ENCODE data around the gene ANO10. TPM values are rescaled to one million over a fixed set of nuclear protein-coding genes. Genes with fewer than 3 reads are reported as not detected.
A peak's percentile ranks its signal among the peaks of the same experiment; 100 is the strongest.

ANO10 gene
- total RNA-seq, 1 experiment from 2014 or later: 15.0 TPM

- H3K36me3 Mint-ChIP-seq (ENCODE audit: insufficient read depth, unreplicated experiment): no peaks in the 10 kb centered on the region
- no peak overlapping the region for H3K4me3 Mint-ChIP-seq (ENCODE audit: unreplicated experiment)
- no peak overlapping the region for H3K27ac Mint-ChIP-seq (ENCODE audit: low read depth, unreplicated experiment)
- peak; percentile 37 for DNase-seq (ENCODE audit: unreplicated experiment)
- CTCF ChIA-PET: interaction anchor here (0.6 to 5.3 kb wide), 38 partner anchors 8 to 1078 kb away, joined by 3 to 98 read pairs (median 4); no protein-coding TSS in a partner anchor
- H3K27me3 Mint-ChIP-seq (ENCODE audit: insufficient read depth, unreplicated experiment): no peaks in the 10 kb centered on the region
- TF ChIP-seq CTCF (IDR thresholded peaks at IDR 0.05; ENCODE audit: unreplicated experiment): peak; percentile 51
- intact Hi-C loops (cut with micrococcal nuclease): loop anchor here (1.0 to 5.0 kb wide), 3 partner anchors 280 to 541 kb away; no protein-coding TSS in a partner anchor
- POLR2A ChIA-PET: interaction anchor here (0.6 to 1.9 kb wide), 2 partner anchors 323 to 341 kb away, joined by 3 to 6 read pairs; no protein-coding TSS in a partner anchor
- no TSS peak for BruUV-seq (replicated peaks)
- no peaks in the 10 kb centered on the region for H3K9me3 Mint-ChIP-seq (ENCODE audit: unreplicated experiment)
- peaks cover 4% of the 10 kb centered on the region for H3K4me1 Mint-ChIP-seq (ENCODE audit: insufficient read depth, unreplicated experiment)
Observed at GRCh38 chr3:43503067-43503728, 118.6 kb downstream of the ANO10 start.

- CTCF ChIA-PET: interaction anchor here (0.7 to 1.4 kb wide), 2 partner anchors 338 to 654 kb away, joined by 3 to 7 read pairs; no protein-coding TSS in a partner anchor
- Mint-ChIP-seq H3K27me3 (ENCODE audit: insufficient read depth, unreplicated experiment) (no peaks in the 10 kb centered on the region), H3K27ac (ENCODE audit: low read depth, unreplicated experiment) (no peak overlapping the region), H3K4me1 (ENCODE audit: insufficient read depth, unreplicated experiment) (peaks cover 18% of the 10 kb centered on the region), H3K4me3 (ENCODE audit: unreplicated experiment) (no peak overlapping the region), H3K36me3 (ENCODE audit: insufficient read depth, unreplicated experiment) (no peaks in the 10 kb centered on the region), H3K9me3 (ENCODE audit: unreplicated experiment) (no peaks in the 10 kb centered on the region)
- POLR2A ChIA-PET: interaction anchor here (0.6 kb wide), 1 partner anchor 54 kb away, joined by 3 read pairs; no protein-coding TSS in a partner anchor
- BruUV-seq (replicated peaks): no TSS peak
- TF ChIP-seq CTCF (IDR thresholded peaks at IDR 0.05; ENCODE audit: unreplicated experiment): no peak
- intact Hi-C loops (cut with micrococcal nuclease): loop anchor here (5.0 to 10.0 kb wide), 2 partner anchors 124 to 212 kb away; partner anchors contain the start of gene SNRK
- no peak for DNase-seq (ENCODE audit: unreplicated experiment)
Observed at GRCh38 chr3:43499256-43499655, 122.6 kb downstream of the ANO10 start.

- ChIA-PET CTCF (interaction anchor here (1.4 kb wide), 1 partner anchor 337 kb away, joined by 7 read pairs; no protein-coding TSS in a partner anchor), POLR2A (interaction anchor here (0.5 to 0.7 kb wide), 2 partner anchors 17 to 270 kb away, joined by 3 read pairs; no protein-coding TSS in a partner anchor)
- Mint-ChIP-seq H3K36me3 (ENCODE audit: insufficient read depth, unreplicated experiment) (no peaks in the 10 kb centered on the region), H3K9me3 (ENCODE audit: unreplicated experiment) (no peaks in the 10 kb centered on the region), H3K27ac (ENCODE audit: low read depth, unreplicated experiment) (no peak overlapping the region), H3K4me3 (ENCODE audit: unreplicated experiment) (no peak overlapping the region), H3K27me3 (ENCODE audit: insufficient read depth, unreplicated experiment) (no peaks in the 10 kb centered on the region), H3K4me1 (ENCODE audit: insufficient read depth, unreplicated experiment) (peaks cover 18% of the 10 kb centered on the region)
- no TSS peak for BruUV-seq (replicated peaks)
- DNase-seq (ENCODE audit: unreplicated experiment): peak; percentile 28
- intact Hi-C loops (cut with micrococcal nuclease): loop anchor here (5.0 to 10.0 kb wide), 2 partner anchors 123 to 211 kb away; partner anchors contain the start of gene SNRK
- no peak for TF ChIP-seq CTCF (IDR thresholded peaks at IDR 0.05; ENCODE audit: unreplicated experiment)
Observed at GRCh38 chr3:43497905-43498365, 123.9 kb downstream of the ANO10 start.

GRCh38 chr3:43497422-43497821 lies 124.4 kb downstream of the ANO10 start:
- H3K4me1 Mint-ChIP-seq (ENCODE audit: insufficient read depth, unreplicated experiment): peaks cover 18% of the 10 kb centered on the region
- no peak overlapping the region for H3K27ac Mint-ChIP-seq (ENCODE audit: low read depth, unreplicated experiment)
- POLR2A ChIA-PET: interaction anchor here (0.5 to 0.7 kb wide), 2 partner anchors 18 to 270 kb away, joined by 3 read pairs; no protein-coding TSS in a partner anchor

More at GRCh38 chr3:43497422-43497821, 124.4 kb downstream of the ANO10 start:
- DNase-seq (ENCODE audit: unreplicated experiment): no peak
- H3K9me3 Mint-ChIP-seq (ENCODE audit: unreplicated experiment): no peaks in the 10 kb centered on the region
- H3K4me3 Mint-ChIP-seq (ENCODE audit: unreplicated experiment): no peak overlapping the region
- BruUV-seq (replicated peaks): TSS peak; percentile 56
- H3K36me3 Mint-ChIP-seq (ENCODE audit: insufficient read depth, unreplicated experiment): no peaks in the 10 kb centered on the region
- TF ChIP-seq CTCF (IDR thresholded peaks at IDR 0.05; ENCODE audit: unreplicated experiment): no peak
- H3K27me3 Mint-ChIP-seq (ENCODE audit: insufficient read depth, unreplicated experiment): no peaks in the 10 kb centered on the region
- intact Hi-C loops (cut with micrococcal nuclease): loop anchor here (5.0 to 10.0 kb wide), 2 partner anchors 123 to 210 kb away; partner anchors contain the start of gene SNRK
- CTCF ChIA-PET: no interaction called here

All from MCF 10A (cell line).